Astrocyte of the spinal cord (primary cell): ENCODE measurements around the gene STK11IP.

Experiments used
- DNase-seq: peaks from one replicate; pipeline ENCODE4 v3.0.0; 2011; ENCODE audit warnings: low read depth, low spot score
- H3K4me3 ChIP-seq: 2 replicates; pipeline ENCODE4 v1.5.1; 2011; ENCODE audit warnings: low read depth, mild to moderate bottlenecking, low read length, moderate library complexity
- CTCF ChIP-seq: IDR thresholded peaks from 2 replicates; pipeline ENCODE4 v1.5.1; 2012; ENCODE audit warnings: low read depth, mild to moderate bottlenecking, low read length, inconsistent platforms
- in situ Hi-C: cut with HindIII; loops from 2 replicates; pipeline ENCODE4 v1.10.0; 2017; ENCODE audit warnings: low sequenced_read_pairs

Gene STK11IP

GRCh38 chr2:219559156-219559915 lies 38.3 kb upstream of the STK11IP start:
- H3K4me3 ChIP-seq: no peak overlapping the region
- in situ Hi-C loops: no loop called here
- no peak for TF ChIP-seq CTCF
- no peak for DNase-seq

GRCh38 chr2:219560037-219560892 lies 37.4 kb upstream of the STK11IP start:
- no peak overlapping the region for H3K4me3 ChIP-seq
- no peak for DNase-seq
- peak; percentile 78 for TF ChIP-seq CTCF
- in situ Hi-C loops: no loop called here

GRCh38 chr2:219560893-219561178 lies 36.8 kb upstream of the STK11IP start:
- in situ Hi-C loops: no loop called here
- H3K4me3 ChIP-seq: no peak overlapping the region
- DNase-seq: no peak
- no peak for TF ChIP-seq CTCF

- DNase-seq: no peak
- H3K4me3 ChIP-seq: no peak overlapping the region
- in situ Hi-C loops: no loop called here
- TF ChIP-seq CTCF: no peak
Observed at GRCh38 chr2:219561179-219562048, 36.2 kb upstream of the STK11IP start.

- no peak overlapping the region for H3K4me3 ChIP-seq
Observed at GRCh38 chr2:219562049-219563020, 35.3 kb upstream of the STK11IP start.

More at GRCh38 chr2:219562049-219563020, 35.3 kb upstream of the STK11IP start:
- DNase-seq: no peak
- no peak for TF ChIP-seq CTCF
- in situ Hi-C loops: no loop called here
